Glutamatergic neuron (in vitro differentiated cells): ENCODE results near the gene PFDN1. TPM values are rescaled to one million over a fixed set of nuclear protein-coding genes. Genes with fewer than 3 reads are reported as not detected.

Experiments
- DNase-seq: peaks from one replicate; pipeline ENCODE4 v3.0.0; 2022
- H3K27ac Mint-ChIP-seq: one replicate; pipeline ENCODE4 v1.8.0; 2020; ENCODE audit warnings: mild to moderate bottlenecking, mixed read lengths, inconsistent platforms; ENCODE audit not compliant: unreplicated experiment
- H3K27me3 Mint-ChIP-seq: one replicate; pipeline ENCODE4 v1.8.0; 2020; ENCODE audit warnings: mild to moderate bottlenecking, moderate library complexity, mixed read lengths, inconsistent platforms; ENCODE audit not compliant: unreplicated experiment
- H3K36me3 Mint-ChIP-seq: one replicate; pipeline ENCODE4 v1.8.0; 2020; ENCODE audit warnings: mild to moderate bottlenecking, mixed read lengths, inconsistent platforms; ENCODE audit not compliant: unreplicated experiment
- H3K4me1 Mint-ChIP-seq: one replicate; pipeline ENCODE4 v1.8.0; 2020; ENCODE audit warnings: mild to moderate bottlenecking, low read depth, mixed read lengths, inconsistent platforms; ENCODE audit not compliant: unreplicated experiment
- H3K4me3 Mint-ChIP-seq: one replicate; pipeline ENCODE4 v1.8.0; 2020; ENCODE audit warnings: mild to moderate bottlenecking, mixed read lengths, inconsistent platforms; ENCODE audit not compliant: unreplicated experiment
- H3K9me3 Mint-ChIP-seq: one replicate; pipeline ENCODE4 v1.8.0; 2020; ENCODE audit warnings: mild to moderate bottlenecking, moderate library complexity, mixed read lengths, inconsistent platforms; ENCODE audit not compliant: unreplicated experiment
- CTCF ChIP-seq: fragments of 200-600 bp; sonication (generic); IDR thresholded peaks from one replicate; pipeline ENCODE4 v1.5.0; 2021; ENCODE audit not compliant: partially characterized antibody, unreplicated experiment
- total RNA-seq: library from RNA; stranded (reverse); fragmentation: NEBNext Ultra II Directional; extraction: Animal tissue kit (Norgen Biotek cat#: 25700); gene quantifications from one replicate; pipeline ENCODE4 v1.2.1, GENCODE V29; 2021; ENCODE audit not compliant: unreplicated experiment

PFDN1 gene
- total RNA-seq, 1 donor from 2014 or later: 67.7 TPM

GRCh38 chr5:140287801-140288521, 14.9 kb downstream of the PFDN1 start:
- DNase-seq: no peak
- TF ChIP-seq CTCF: no peak
- Mint-ChIP-seq H3K9me3 (no peaks in the 10 kb centered on the region), H3K36me3 (no peaks in the 10 kb centered on the region), H3K27ac (no peak overlapping the region), H3K4me1 (peaks cover 14% of the 10 kb centered on the region), H3K4me3 (no peak overlapping the region), H3K27me3 (no peaks in the 10 kb centered on the region)

DNA sequence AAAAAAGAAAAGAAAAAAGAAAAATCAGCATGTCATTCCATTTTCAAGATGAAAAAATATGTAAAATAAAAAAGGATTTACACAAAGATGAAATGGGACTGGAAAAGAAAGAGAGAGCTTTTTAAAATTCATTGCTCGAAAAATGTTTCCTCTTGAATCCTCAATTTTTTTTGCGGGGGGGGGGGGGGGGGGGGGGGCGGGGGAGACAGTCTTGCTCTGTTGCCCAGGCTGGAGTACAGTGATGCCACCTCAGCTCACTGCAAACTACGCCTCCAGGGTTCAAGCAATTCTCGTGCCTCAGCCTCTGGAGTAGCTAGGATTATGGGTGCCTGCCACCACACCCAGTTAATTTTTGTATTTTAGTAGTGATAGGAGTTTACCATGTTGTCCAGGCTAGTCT, 16.5 kb downstream of the PFDN1 start:
- Mint-ChIP-seq H3K4me3 (no peak overlapping the region), H3K27me3 (no peaks in the 10 kb centered on the region), H3K4me1 (peaks cover 14% of the 10 kb centered on the region), H3K36me3 (no peaks in the 10 kb centered on the region), H3K9me3 (no peaks in the 10 kb centered on the region), H3K27ac (no peak overlapping the region)
- DNase-seq: no peak
- no peak for TF ChIP-seq CTCF

DNA sequence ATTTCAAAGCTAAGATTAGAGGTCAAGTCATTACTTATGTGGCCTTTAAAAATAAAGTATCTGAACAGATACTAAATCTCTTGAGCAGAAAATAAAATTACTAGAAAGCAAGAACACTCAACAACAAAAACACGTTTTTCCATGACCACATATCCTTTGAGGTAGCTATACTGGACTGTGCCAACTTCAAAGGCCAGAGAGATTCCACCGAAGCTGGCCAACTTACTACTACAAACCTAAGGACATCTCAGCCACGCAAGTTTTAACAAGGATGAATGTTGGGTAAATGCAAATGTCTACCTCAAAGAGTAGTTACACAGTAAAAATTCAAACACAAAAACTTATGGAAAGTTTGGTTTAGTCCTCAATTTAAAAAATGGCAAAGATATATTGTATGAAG, 18.9 kb downstream of the PFDN1 start:
- no peak overlapping the region for H3K27ac Mint-ChIP-seq
- peaks cover 14% of the 10 kb centered on the region for H3K4me1 Mint-ChIP-seq
- no peak overlapping the region for H3K4me3 Mint-ChIP-seq
- no peaks in the 10 kb centered on the region for H3K36me3 Mint-ChIP-seq
- no peaks in the 10 kb centered on the region for H3K9me3 Mint-ChIP-seq
- TF ChIP-seq CTCF: no peak
- no peak for DNase-seq
- H3K27me3 Mint-ChIP-seq: no peaks in the 10 kb centered on the region

DNA sequence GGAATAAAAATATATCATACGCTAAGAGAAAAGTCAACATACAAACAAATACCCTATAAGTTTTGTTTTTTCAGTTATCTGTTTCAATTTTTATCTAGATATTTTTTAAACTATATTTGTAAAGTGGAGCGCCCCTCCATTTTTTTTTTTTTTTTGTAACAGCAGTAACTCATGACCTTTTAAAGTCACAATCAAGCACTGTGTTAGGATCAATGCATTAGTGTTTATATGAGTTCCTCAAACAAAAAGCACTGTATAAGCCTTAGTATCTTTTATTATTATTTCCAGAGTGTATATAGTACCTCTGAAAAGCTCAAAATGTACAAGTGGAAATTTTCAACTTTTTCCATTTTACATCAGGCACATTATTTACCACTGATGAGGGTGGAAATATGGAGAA, 20.6 kb downstream of the PFDN1 start:
- no peak for DNase-seq
- peaks cover 5% of the 10 kb centered on the region for H3K36me3 Mint-ChIP-seq
- no peak overlapping the region for H3K27ac Mint-ChIP-seq
- no peaks in the 10 kb centered on the region for H3K27me3 Mint-ChIP-seq
- no peaks in the 10 kb centered on the region for H3K9me3 Mint-ChIP-seq
- H3K4me1 Mint-ChIP-seq: peaks cover 3% of the 10 kb centered on the region
- TF ChIP-seq CTCF: no peak
- no peak overlapping the region for H3K4me3 Mint-ChIP-seq

GRCh38 chr5:140275837-140276236, 27.1 kb downstream of the PFDN1 start:
- no peaks in the 10 kb centered on the region for H3K9me3 Mint-ChIP-seq
- no peak for TF ChIP-seq CTCF
- no peaks in the 10 kb centered on the region for H3K27me3 Mint-ChIP-seq
- no peak overlapping the region for H3K4me3 Mint-ChIP-seq
- no peak for DNase-seq
- H3K4me1 Mint-ChIP-seq: no peaks in the 10 kb centered on the region
- peaks cover 5% of the 10 kb centered on the region for H3K36me3 Mint-ChIP-seq
- H3K27ac Mint-ChIP-seq: no peak overlapping the region
